ENCODE results near the gene SIM1.

SIM1 gene

DNA sequence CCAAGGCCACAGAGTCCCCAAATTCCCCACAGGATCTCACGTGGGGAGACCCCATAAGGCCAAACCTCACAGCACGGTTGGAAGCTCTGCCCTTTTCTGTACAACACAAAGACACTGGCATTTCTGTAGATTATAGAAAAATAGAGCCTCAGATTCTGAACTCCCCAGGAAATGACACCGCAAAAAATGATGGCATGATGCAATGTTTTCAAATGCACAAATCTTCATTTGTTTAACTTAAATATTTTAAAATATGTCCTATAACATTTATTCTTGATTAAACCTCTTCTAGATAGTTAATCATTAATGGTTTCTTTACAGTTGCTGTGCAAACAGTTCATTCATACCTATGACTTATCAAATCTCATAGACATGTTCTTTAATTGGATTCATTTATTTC is 33.8 kb downstream of the SIM1 start:
- no peak overlapping the region for H2BK5ac ChIP-seq (ENCODE audit: low read depth, low read length, poor library complexity)
- no peak overlapping the region for H2BK120ac ChIP-seq (ENCODE audit: insufficient read depth, low read length, poor library complexity)
- no peak overlapping the region for H4K12ac ChIP-seq (ENCODE audit: low read depth, low read length)
- no peaks in the 10 kb centered on the region for H3K36me3 ChIP-seq (ENCODE audit: control insufficient read depth in 1 of 2, insufficient read depth in 2 of 2, low read length in 2 of 2)
- H3K18ac ChIP-seq (ENCODE audit: low read length) = no peak overlapping the region
- H2AFZ ChIP-seq (ENCODE audit: insufficient read depth, low read length, poor library complexity) = no peak overlapping the region
- no peak overlapping the region for H4K91ac ChIP-seq (ENCODE audit: low read depth, low read length)
- no peak overlapping the region for H3K14ac ChIP-seq (ENCODE audit: low read length)
- no peak for DNase-seq
- WGBS (ENCODE audit: extremely low coverage, insufficient coverage, insufficient read length) = no CpG with 5 or more reads among the region's 3 CpGs
- no peak overlapping the region for H4K8ac ChIP-seq (ENCODE audit: low read depth, low read length)
- H2BK12ac ChIP-seq (ENCODE audit: low read length) = no peak overlapping the region
- no peaks in the 10 kb centered on the region for H3K79me1 ChIP-seq (ENCODE audit: low read length)
- H3K27me3 ChIP-seq (ENCODE audit: insufficient read depth, low read length) = no peaks in the 10 kb centered on the region
- H3K23ac ChIP-seq (ENCODE audit: low read length) = no peak overlapping the region
- no peaks in the 10 kb centered on the region for H3K9me3 ChIP-seq (ENCODE audit: insufficient read depth, low read depth, low read length)
- H2AK5ac ChIP-seq (ENCODE audit: low read length) = no peak overlapping the region
- no peak overlapping the region for H3K4me2 ChIP-seq (ENCODE audit: low read length)
- H3K4ac ChIP-seq (ENCODE audit: low read depth, low read length) = no peak overlapping the region
- no peak overlapping the region for H3K4me3 ChIP-seq (ENCODE audit: low read depth, low read length)
- no peak overlapping the region for H3K27ac ChIP-seq (ENCODE audit: low read depth, low read length)
- H3K4me1 ChIP-seq (ENCODE audit: control insufficient read depth in 1 of 2, insufficient read depth in 2 of 2, low read length in 2 of 2) = no peaks in the 10 kb centered on the region
- no peak overlapping the region for H3K9ac ChIP-seq (ENCODE audit: low read length)
- no peaks in the 10 kb centered on the region for H3K79me2 ChIP-seq (ENCODE audit: control insufficient read depth, insufficient read depth, low read length, poor library complexity)

DNA sequence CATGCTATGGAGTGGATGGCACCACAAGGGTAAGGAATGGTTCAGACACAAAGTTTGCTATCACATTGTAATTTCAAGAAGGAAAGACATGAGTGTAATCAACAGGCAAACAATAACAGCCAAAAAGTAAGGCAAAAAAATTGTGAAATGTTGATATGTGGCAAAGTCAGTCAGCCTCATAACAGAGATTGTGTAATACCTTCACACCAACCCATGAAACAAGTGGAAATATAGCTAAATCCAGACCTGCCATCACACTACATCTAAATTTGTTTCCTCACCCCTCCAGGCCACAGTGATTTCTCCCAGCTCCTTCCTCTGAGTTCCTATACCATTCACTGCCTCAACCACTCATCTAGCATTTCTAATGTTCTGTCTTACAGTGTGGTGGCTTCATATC is 37.3 kb downstream of the SIM1 start:
- Histone ChIP-seq H3K4me3 (ENCODE audit: low read depth, low read length) (no peak overlapping the region), H3K27ac (ENCODE audit: low read depth, low read length) (no peak overlapping the region), H3K23ac (ENCODE audit: low read length) (no peak overlapping the region), H3K18ac (ENCODE audit: low read length) (no peak overlapping the region), H4K8ac (ENCODE audit: low read depth, low read length) (no peak overlapping the region), H3K79me1 (ENCODE audit: low read length) (no peaks in the 10 kb centered on the region), H3K9me3 (ENCODE audit: insufficient read depth, low read depth, low read length) (no peaks in the 10 kb centered on the region), H4K91ac (ENCODE audit: low read depth, low read length) (no peak overlapping the region), H2BK120ac (ENCODE audit: insufficient read depth, low read length, poor library complexity) (no peak overlapping the region), H3K4me1 (ENCODE audit: control insufficient read depth in 1 of 2, insufficient read depth in 2 of 2, low read length in 2 of 2) (no peaks in the 10 kb centered on the region), H3K4me2 (ENCODE audit: low read length) (no peak overlapping the region), H2BK5ac (ENCODE audit: low read depth, low read length, poor library complexity) (no peak overlapping the region), H2AK5ac (ENCODE audit: low read length) (no peak overlapping the region), H2AFZ (ENCODE audit: insufficient read depth, low read length, poor library complexity) (no peak overlapping the region), H3K36me3 (ENCODE audit: control insufficient read depth in 1 of 2, insufficient read depth in 2 of 2, low read length in 2 of 2) (no peaks in the 10 kb centered on the region), H3K4ac (ENCODE audit: low read depth, low read length) (no peak overlapping the region), H4K12ac (ENCODE audit: low read depth, low read length) (no peak overlapping the region), H3K27me3 (ENCODE audit: insufficient read depth, low read length) (no peaks in the 10 kb centered on the region), H3K14ac (ENCODE audit: low read length) (no peak overlapping the region), H2BK12ac (ENCODE audit: low read length) (no peak overlapping the region), H3K9ac (ENCODE audit: low read length) (no peak overlapping the region), H3K79me2 (ENCODE audit: control insufficient read depth, insufficient read depth, low read length, poor library complexity) (no peaks in the 10 kb centered on the region)
- no peak for DNase-seq

DNA sequence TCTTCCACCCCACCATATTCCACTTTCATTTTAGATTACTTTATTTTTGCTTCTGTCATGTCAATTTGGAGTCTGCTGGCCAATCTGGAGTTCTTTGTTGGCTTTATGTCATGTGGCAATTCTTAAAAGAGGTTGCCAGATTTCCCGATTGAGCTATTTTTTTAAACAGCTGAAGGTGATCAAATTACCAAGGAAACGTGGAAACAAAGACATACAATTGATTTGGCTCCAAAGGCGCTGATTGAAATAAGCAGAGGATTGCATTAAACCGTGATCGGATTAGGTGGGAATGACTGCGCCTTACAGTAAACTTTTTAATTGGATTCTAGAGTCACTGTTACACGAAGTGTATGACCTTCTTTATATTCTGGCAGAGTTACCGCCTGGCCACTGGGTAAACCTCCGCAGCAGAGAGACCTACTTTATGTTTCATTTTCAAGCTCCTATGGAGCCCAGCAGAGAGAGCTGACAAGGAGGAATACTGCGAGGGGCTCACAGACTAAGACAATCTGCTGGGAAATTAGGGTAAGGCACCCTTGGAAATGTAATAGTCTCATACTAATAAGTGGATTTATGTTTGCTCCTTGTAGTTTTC is 37.9 kb downstream of the SIM1 start:
- Histone ChIP-seq H3K18ac (ENCODE audit: low read length) (no peak overlapping the region), H3K27ac (ENCODE audit: low read depth, low read length) (no peak overlapping the region), H2AFZ (ENCODE audit: insufficient read depth, low read length, poor library complexity) (no peak overlapping the region), H3K27me3 (ENCODE audit: insufficient read depth, low read length) (no peaks in the 10 kb centered on the region), H3K9ac (ENCODE audit: low read length) (no peak overlapping the region), H3K4ac (ENCODE audit: low read depth, low read length) (no peak overlapping the region), H2BK12ac (ENCODE audit: low read length) (no peak overlapping the region), H3K4me2 (ENCODE audit: low read length) (no peak overlapping the region), H3K79me2 (ENCODE audit: control insufficient read depth, insufficient read depth, low read length, poor library complexity) (no peaks in the 10 kb centered on the region), H3K4me1 (ENCODE audit: control insufficient read depth in 1 of 2, insufficient read depth in 2 of 2, low read length in 2 of 2) (no peaks in the 10 kb centered on the region), H3K36me3 (ENCODE audit: control insufficient read depth in 1 of 2, insufficient read depth in 2 of 2, low read length in 2 of 2) (no peaks in the 10 kb centered on the region), H4K91ac (ENCODE audit: low read depth, low read length) (no peak overlapping the region), H3K4me3 (ENCODE audit: low read depth, low read length) (no peak overlapping the region), H2BK5ac (ENCODE audit: low read depth, low read length, poor library complexity) (no peak overlapping the region), H3K79me1 (ENCODE audit: low read length) (no peaks in the 10 kb centered on the region), H4K8ac (ENCODE audit: low read depth, low read length) (no peak overlapping the region), H3K14ac (ENCODE audit: low read length) (no peak overlapping the region), H2BK120ac (ENCODE audit: insufficient read depth, low read length, poor library complexity) (no peak overlapping the region), H3K23ac (ENCODE audit: low read length) (no peak overlapping the region), H4K12ac (ENCODE audit: low read depth, low read length) (no peak overlapping the region), H2AK5ac (ENCODE audit: low read length) (no peak overlapping the region), H3K9me3 (ENCODE audit: insufficient read depth, low read depth, low read length) (no peaks in the 10 kb centered on the region)
- DNase-seq = no peak
- no CpG with 5 or more reads among the region's 10 CpGs for whole genome bisulfite sequencing (ENCODE audit: extremely low coverage, insufficient coverage, insufficient read length)

DNA sequence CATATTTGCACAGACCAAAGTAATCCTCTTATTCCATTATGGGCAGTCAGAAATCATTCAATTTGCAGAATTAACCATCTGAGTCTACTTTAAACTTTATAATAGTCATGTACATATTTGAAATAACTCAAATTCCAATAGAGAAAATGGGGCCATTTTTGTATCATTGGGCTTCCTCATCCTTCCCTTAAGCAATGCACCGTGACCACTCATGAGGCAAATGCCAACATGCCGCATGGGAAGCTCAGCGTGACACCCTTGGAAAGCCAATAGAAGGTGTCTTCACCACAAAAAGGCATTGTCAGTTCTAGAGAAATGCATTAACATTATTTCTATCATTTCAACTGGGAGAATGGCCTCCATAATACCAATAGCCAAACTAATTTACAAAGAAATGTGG is 38.5 kb downstream of the SIM1 start:
- no peak overlapping the region for H4K91ac ChIP-seq (ENCODE audit: low read depth, low read length)
- no peak overlapping the region for H3K9ac ChIP-seq (ENCODE audit: low read length)
- no peak overlapping the region for H3K27ac ChIP-seq (ENCODE audit: low read depth, low read length)
- H2BK120ac ChIP-seq (ENCODE audit: insufficient read depth, low read length, poor library complexity) = no peak overlapping the region
- WGBS (ENCODE audit: extremely low coverage, insufficient coverage, insufficient read length) = no CpG with 5 or more reads among the region's 3 CpGs
- H2AFZ ChIP-seq (ENCODE audit: insufficient read depth, low read length, poor library complexity) = no peak overlapping the region
- H2BK12ac ChIP-seq (ENCODE audit: low read length) = no peak overlapping the region
- H3K14ac ChIP-seq (ENCODE audit: low read length) = no peak overlapping the region
- no peaks in the 10 kb centered on the region for H3K36me3 ChIP-seq (ENCODE audit: control insufficient read depth in 1 of 2, insufficient read depth in 2 of 2, low read length in 2 of 2)
- H3K18ac ChIP-seq (ENCODE audit: low read length) = no peak overlapping the region
- no peaks in the 10 kb centered on the region for H3K27me3 ChIP-seq (ENCODE audit: insufficient read depth, low read length)
- H2BK5ac ChIP-seq (ENCODE audit: low read depth, low read length, poor library complexity) = no peak overlapping the region
- no peak overlapping the region for H4K12ac ChIP-seq (ENCODE audit: low read depth, low read length)
- no peak overlapping the region for H3K4me2 ChIP-seq (ENCODE audit: low read length)
- DNase-seq = no peak
- no peaks in the 10 kb centered on the region for H3K4me1 ChIP-seq (ENCODE audit: control insufficient read depth in 1 of 2, insufficient read depth in 2 of 2, low read length in 2 of 2)
- H3K23ac ChIP-seq (ENCODE audit: low read length) = no peak overlapping the region
- no peak overlapping the region for H3K4me3 ChIP-seq (ENCODE audit: low read depth, low read length)
- H4K8ac ChIP-seq (ENCODE audit: low read depth, low read length) = no peak overlapping the region
- H3K9me3 ChIP-seq (ENCODE audit: insufficient read depth, low read depth, low read length) = no peaks in the 10 kb centered on the region
- H2AK5ac ChIP-seq (ENCODE audit: low read length) = no peak overlapping the region
- H3K79me2 ChIP-seq (ENCODE audit: control insufficient read depth, insufficient read depth, low read length, poor library complexity) = no peaks in the 10 kb centered on the region
- H3K4ac ChIP-seq (ENCODE audit: low read depth, low read length) = no peak overlapping the region
- H3K79me1 ChIP-seq (ENCODE audit: low read length) = no peaks in the 10 kb centered on the region
